ENCODE data around the gene TEP1.

DNA sequence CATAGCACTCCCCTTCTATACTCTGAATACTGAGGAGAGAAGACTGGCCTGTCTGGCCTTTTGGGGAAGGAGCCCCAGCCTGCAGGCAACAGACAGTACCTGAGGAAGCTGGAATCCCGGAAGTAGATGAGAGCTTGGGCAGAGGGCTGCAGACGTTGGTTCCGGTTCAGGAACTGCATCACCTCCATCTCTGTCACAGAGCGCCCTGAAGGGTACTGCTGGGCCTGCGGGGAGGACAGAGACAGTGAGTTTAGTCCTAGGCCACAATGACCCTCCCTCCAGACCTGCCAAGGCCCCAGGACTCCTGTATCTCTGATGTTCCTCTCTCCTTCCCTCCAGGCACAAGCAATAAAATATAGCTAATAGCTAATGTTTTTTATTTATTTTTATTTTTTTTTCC, 28.4 kb downstream of the TEP1 start:
- TF ChIP-seq CTCF (conservative IDR thresholded peaks at IDR 0.05 in 1 of 2, IDR thresholded peaks at IDR 0.05 in 1 of 2; ENCODE audit: low read depth in 1 of 2, low read length in 2 of 2) (no peak), EZH2 (IDR thresholded peaks at IDR 0.05; ENCODE audit: low read length, missing control alignments) (no peak)
